GM18519 (cell line): ENCODE data around the gene PTPRN2.
"Not testable (repeated sequence)": the region's sequence is repeated elsewhere in the genome, so short reads cannot be mapped to it uniquely, and the experiment has no call there.

Experiments used
- ATAC-seq: cut with Tn5 transposase; IDR thresholded peaks from one replicate; pipeline ENCODE4 v1.9.1; 2021; ENCODE audit warnings: mild to moderate bottlenecking, moderate library complexity; ENCODE audit not compliant: unreplicated experiment, low FRiP score

The PTPRN2 gene

DNA sequence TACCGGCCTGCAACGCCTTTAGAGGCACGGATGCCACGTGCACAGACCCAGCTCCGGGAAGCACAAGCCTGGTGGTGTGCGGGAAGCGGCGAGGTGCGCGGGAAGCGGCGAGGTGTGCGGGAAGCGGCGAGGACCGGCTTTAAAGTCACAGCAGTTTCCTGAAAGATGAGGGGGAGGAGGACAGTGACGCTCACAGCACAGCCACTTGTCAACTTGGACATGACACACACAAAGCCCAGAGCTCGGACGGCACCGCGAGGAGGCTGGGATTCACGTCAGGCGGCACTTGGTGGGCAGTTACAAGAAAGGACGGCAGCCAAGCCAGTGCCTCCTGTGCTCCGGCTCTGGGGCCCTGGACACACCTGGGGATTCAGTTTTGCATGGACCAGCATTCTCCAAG, 724.9 kb downstream of the PTPRN2 start:
- no peak for ATAC-seq

DNA sequence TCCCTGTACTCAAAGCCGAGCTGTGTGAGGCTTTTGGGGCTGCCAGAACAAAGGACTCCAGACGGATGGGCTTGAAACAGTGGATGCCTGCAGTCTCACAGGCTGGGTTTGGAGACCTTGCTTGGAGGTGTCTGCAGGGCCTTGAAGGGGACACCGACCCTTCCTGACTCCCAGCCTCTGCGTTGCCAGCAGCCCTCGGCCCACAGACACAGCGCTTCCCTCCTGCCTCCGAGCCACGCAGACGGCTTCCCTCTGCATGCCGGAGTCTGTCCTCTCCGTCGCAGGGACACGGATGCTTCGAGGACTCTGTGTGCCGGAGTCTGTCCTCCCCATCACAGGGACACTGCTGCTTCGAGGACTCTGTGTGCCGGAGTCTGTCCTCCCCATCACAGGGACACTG, 726.1 kb downstream of the PTPRN2 start:
- ATAC-seq, result no peak

DNA sequence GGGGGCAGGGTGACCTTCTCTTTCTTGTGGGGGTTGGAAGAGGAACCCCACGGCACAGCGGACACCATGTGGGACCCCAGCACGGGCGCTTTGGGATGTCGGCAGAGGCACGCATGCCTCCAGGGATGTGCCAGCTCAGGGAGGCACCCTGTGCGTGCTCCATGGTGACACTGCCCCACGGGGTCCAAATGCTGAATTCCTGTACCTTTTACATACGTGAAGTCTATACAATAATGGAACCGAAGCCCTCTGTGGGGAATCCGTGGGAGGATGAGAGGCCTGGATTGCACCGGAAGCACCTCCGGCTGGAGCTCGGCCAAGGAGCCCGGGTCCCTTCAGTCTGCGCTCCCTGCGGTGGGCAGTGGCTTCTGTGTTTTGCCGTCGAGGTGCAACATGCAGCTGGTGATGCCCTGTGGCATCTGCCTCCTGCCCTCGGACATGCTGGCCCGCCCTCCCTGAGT, 726.6 kb downstream of the PTPRN2 start:
- no peak for ATAC-seq

DNA sequence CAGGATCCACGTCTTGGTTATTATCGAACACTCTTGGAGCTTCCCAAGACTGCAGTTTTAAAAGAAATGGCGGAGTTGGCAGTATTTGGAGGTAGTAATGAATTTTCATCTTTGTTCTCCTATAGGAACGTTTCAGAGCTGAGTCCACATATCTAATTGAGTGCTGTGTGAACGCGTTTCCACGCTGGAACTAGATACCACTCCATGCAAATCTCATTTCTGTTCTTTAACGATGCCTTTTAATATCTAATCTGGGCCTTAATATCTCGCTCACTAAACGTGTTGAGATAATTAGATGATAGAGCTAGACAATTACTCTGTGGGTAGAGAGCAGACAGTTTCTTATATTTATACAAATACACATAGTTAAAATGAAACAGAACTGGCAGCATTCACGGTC, 727.2 kb downstream of the PTPRN2 start:
- ATAC-seq, result no peak

DNA sequence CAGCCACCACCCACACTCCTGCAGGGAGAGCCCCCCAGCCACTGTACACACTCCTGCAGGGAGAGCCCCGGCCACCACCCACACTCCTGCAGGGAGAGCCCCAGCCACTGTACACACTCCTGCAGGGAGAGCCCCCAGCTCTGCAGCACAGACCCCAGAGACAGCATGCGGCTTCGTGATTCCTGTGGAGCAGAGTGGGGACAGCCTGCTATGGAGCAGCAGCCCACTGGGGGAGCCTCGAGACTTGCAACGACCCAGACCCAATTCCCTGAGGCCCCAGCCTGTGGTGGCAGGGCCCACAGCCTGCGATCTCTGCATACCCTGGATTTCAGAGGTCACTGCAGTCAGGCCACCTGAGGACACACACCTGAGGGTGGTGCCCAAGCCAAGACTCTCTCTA, 727.7 kb downstream of the PTPRN2 start:
- ATAC-seq, result no peak

DNA sequence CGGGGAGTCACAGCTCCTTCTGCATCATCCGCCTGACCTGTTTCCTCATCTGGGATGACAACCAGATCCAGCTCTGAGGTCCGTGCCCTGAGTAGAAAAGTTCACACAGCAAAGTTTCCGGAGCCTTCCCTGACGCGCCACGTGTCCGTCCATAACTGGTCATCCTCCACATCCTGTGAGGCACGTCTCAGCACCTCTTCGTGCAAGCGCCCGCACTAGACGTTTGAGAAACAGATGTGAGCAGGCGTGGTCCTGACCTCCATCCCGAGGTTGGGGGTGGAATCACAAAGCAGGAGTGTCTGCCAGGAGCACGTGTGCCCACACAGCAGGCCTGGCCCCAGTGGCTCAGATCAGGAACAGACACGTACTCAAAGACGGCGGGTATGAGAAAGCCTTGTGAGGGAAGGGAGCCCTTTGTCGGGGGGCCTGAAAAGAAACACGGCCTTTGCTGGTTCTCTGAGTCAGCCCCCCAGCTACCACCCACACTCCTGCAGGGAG, 730.0 kb downstream of the PTPRN2 start:
- no peak for ATAC-seq

DNA sequence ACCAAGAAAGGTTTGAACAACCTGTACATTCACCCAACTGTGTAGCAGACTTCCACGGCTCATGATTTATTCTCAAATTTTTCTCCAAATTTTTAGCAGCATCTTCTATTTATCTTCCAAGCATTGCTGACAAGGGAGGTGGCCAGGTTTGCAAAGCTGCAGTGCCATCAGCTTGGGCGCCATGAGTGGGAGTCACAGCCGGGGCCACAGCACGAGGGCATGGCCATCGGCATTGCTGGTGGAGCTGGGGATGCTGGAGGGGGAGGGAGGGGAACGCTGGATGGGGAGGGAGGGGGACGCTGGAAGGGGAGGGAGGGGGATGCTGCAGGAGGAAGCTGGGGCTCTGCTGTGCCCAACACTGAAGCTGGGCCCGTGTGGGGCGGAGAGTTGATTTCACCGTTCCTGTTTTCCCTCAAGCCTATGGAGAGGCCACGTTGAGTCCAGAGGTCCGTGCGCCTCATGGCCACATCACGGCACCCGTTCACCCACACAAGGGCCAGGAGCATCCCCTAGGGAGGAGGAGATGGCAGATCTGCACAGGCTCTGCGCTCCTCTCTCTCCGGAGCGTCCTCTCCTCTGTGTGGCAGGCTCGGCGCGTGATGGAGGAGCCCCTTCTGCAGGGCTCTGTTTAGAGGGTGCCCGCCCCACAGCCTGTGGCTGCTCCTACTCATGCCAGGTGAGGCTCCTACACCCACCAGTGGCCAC, 730.6 kb downstream of the PTPRN2 start:
- ATAC-seq, result no peak

DNA sequence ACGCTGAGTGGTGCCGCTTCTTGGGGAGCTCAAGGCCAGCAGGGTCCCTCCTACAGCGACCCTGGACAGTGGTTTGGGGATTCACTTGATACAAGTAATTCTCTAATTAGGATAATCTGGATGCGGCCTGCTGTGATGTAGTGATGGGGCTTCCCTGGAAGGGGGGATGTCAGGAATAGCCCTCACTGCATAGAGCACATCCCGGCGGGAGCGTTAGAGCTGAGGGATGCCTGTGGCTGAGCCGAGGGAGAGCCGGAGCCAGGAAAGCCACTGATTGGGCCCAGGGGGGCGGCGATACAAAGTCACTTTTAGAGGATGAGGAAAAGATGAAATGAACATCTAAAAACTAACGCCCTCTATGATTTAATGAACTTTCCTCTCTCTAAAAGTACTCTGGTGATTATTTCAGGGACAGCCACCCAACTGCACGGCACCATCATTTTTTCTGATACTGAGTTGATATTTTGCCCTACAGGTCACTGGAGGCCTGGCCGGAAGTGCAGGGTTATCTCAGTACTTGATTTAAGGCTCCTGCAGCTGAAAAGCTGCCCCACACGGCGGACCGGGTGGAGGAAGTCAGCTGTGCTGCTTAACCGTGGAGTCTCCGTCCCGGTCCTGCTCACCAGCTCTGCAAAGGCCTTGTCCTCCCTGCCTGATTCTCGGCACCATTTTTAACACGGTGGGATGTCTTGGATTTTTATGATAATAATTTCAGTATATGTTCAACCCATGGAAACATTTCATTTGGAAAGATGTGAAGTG, 732.0 kb downstream of the PTPRN2 start:
- no peak for ATAC-seq

DNA sequence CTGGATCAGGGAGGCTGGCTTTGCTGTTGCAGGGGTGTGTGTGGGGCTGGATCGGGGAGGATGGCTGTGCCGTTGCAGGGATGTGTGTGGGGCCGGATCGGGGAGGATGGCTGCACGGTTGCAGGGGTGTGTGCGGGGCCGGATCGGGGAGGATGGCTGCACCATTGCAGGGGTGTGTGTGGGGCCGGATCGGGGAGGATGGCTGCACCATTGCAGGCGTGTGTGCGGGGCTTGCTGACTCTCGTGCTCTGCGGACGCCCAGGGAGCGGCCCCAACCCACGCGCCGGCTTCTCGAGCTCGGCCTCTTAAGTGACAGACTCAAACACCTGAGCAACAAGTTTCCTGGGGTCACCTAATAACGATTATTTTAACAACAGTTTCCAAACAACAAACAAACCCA, 732.6 kb downstream of the PTPRN2 start:
- no peak for ATAC-seq

DNA sequence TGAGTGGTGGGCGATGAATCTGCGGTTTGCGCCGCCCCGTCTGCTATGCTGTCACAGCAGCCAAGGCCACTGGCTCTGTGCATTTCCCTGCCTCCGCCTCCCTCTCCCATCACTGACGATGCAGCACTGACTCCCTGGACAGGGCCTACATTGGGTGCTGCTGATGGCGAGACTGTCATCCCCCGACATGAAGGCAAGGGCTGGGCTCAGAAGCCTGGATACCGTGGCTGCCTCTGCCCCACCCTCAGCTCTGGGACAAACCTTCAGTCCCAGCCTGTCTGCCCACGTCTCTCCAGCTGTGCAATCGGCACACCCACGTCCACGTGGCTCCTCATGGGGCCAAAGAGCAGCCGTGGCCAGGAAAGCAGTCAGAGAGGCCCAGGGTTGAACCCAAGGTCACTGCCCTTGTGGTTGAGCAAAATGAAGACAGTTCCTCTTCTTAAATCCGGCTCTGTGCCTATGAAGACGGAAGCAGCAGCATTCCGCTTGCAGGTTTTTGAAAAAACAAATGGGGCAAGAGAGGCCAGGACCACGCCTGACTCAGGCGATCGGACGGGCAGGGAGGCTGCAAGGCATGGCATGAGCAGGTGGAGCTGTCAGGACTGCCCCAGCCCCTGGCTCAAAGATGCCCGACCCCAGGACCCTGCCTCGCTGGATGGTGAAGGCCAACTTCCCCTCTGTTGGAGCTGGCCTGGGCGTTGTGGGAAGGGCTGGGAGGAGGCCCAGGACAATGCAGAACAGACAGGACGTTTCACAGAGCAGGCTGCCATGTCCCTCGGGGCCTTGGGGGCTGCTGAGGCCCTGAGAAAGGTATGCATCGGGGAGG, 733.3 kb downstream of the PTPRN2 start:
- ATAC-seq, result no peak

DNA sequence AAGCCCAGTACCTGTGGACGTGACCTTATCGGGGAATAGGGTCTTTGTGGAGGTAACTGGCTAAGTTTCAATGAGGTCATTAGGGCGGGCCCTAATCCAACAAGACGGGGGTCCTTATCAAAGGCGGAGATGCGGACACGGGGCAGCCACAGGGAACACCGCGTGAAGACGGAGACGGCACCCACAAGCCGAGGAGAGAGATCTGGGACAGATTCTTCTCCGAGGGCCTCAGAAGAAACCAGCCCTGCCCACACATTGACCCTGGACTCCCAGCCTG, 733.9 kb downstream of the PTPRN2 start:
- ATAC-seq, result no peak

DNA sequence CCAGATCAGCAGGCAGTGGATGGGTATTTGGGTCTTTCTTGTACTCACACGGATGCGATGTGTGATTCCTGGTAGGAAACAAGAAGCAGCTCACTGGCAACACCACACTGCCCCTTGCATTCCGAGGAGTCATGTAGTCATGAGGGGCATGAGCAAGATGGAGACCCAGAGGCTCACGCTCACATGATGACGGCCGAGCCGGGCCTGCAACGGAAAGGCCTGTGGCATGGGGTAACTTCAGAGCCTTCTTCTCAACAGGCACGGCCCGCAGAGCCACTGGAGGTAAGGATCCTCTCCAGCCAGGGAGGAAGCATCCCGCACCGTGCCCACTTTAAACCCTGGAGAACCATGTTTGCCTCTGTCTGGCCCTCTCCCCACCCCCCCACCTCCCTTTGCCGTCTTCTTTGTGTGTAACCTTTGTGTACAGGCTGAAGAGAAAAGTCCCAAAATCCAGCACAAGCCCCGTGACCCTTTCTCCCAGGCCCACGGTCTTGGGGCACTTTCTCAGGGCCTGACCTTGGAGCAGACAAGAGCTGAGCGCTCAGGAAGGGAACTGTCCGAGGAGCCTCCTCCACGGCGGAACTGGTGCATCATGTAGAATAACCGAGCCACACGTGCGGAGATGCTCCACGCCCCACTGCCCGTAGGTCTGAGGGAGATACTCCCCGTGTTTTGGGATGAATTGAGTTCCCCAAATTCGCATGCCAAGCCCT, 734.4 kb downstream of the PTPRN2 start:
- ATAC-seq, result no peak

DNA sequence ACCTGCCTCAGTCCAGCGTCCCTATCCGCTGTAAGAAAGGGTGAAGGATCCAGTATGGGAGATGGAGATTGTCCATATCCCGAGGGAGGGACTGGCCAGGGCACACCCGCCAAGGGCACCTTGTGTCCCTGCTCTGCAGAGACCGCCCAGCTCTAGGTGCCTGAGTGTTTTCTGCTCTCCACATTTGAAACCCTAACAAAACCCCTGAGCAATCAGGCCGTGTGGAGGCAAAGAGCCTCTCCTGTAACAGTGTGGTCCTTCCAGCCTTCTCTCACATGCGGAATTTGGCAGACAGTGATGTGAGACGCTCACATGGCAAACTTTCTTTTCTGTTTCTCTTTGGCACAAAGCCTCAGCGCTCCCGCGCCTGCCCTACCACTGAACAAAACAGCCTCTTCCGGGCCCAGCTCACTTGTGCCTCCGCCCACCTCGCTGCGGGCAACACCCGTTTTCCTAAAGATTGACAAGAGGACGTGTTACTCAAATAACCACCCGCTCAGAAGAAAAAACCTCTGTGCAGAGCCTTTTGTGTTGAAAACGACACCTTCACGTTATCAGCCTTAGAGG, 736.0 kb downstream of the PTPRN2 start:
- ATAC-seq, result no peak

DNA sequence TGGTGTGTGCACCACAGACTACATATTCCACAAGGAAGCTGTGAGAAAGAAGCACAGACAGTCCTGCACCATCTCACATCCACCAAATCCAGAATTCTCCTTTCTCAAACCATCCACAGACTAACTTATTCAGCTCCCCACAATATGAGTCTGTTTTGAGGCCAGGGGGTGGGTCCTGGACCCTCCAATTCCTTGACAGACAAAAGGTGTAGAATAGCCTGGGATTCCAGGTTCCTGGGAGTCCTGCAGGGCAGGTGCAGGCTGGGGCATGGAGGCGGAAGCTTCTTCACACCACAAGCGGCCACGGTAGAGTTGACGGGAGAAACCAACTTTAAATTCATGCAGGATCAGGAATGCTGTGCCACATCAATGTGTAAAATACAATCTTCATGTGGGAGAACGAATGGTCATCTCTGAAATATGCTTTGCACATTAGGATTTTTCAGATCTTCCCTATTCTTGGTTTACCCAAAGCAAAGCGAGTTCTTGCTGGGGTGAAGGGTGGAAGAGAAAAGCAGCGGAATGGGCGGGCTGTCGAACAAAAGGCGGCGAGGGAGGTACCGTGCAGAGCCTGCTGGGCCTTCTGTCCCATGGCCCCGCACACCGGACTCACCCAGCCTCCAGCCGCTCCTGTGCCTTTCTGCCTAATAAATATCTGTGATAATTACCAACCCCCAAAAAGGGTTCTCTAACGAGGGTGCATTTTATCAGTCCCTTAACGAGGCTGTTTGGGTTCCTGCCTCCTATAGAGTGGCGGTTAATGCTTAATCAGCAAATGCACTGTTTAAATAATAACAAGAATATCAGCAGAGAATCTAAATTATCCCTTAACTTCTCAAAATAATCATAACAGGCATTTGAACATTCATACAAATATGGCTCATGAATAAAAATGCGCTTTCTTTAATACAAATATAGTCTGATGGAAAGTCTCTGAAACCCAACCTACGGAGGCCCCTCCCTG, 736.9 kb downstream of the PTPRN2 start:
- ATAC-seq, result no peak

DNA sequence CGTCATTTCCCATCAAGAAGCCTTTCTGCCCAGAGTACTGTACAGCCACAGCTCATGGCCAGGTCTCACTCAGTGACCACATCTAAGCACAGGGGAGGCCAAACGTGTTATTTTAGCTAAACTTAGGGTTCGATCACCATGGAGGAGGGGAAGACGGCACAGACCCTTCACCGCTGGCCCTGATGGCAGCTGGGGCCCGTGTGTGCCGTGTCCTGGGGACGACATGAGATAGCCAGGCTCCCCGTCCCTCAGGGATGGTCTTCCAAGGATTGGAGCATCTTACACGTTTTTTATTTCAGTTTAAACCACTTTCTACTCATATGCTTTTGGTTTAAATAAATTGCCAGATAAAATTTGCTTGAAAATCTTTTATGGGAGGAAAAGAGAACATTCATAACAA, 737.9 kb downstream of the PTPRN2 start:
- no peak for ATAC-seq

DNA sequence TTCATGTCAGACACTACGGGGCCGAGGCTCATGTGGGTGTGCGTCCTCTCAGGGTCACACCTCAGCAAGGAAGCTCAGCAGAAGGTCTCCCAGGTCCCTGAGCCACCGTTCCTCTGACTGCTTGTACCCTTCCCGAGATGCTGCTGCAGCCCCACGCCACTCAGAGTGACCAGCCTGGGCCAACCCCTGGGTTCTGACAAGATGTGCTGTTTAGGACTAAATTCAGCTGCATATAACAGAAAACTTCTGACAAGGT, 738.4 kb downstream of the PTPRN2 start:
- ATAC-seq, result no peak

DNA sequence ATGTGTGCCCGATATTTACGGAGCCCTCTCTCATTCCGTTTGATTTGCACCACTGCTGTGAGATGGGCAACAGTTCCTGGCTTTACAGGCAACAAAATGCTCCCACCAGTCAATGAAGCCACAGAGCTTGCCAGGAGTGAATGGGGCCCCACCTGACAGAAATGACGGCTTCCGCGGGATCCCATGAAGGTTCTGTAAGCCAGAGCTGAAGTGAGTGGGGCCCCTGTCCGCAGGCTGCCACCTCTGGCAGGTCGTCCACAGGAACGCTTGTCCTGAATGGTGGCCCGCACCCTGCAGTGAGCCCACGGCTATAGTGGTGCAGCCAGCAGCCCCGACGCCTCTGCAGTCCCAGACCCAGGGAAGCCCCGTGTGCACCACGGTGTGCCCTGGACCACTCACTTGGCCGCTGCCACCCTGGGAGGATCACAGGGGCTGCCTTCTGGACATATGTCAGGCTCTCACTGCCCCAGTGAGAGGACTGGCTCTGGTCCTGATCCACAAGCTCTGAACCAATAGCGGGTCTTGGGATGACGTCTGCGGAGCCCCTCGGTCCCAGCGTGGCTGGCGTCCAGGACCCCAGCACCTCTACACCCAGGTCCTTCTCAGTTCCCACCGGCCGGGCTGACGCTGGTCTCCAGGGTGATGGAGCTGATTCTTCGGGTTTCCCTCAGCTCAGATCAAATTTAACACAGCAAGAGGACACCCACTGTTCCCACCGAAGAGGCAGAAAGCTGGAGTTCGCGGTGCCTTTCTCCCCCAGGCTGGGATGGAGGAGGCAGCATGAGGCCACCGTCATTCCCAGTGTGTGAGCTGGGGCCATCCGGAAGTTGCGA, 738.9 kb downstream of the PTPRN2 start:
- ATAC-seq, result no peak

DNA sequence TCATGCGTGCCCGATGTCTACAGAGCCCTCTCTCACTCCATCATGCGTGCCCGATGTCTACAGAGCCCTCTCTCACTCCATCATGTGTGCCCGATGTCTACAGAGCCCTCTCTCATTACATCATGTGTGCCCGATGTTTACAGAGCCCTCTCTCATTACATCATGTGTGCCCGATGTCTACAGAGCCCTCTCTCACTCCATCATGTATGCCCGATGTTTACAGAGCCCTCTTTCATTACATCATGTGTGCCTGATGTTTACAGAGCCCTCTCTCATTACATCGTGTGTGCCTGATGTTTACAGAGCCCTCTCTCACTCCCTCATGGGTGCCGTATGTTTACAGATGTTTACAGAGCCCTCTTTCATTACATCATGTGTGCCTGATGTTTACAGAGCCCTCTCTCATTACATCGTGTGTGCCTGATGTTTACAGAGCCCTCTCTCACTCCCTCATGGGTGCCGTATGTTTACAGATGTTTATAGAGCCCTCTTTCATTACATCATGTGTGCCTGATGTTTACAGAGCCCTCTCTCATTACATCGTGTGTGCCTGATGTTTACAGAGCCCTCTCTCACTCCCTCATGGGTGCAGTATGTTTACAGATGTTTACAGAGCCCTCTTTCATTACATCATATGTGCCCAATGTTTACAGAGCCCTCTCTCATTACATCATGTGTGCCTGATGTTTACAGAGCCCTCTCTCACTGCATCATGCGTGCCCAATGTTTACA, 739.7 kb downstream of the PTPRN2 start:
- ATAC-seq, result not testable (repeated sequence)
